ENCODE data around the gene FCGBP.

- no peak for TF ChIP-seq POLR2A (IDR thresholded peaks at IDR 0.05; ENCODE audit: low read length)
- no peak for TF ChIP-seq GATA1 (IDR thresholded peaks at IDR 0.05; ENCODE audit: low read depth, low read length)
Observed at GRCh38 chr19:39953915-39954314, 19.5 kb upstream of the FCGBP start.
